T-helper 2 cell treated with Interferon-gamma antibody and Interleukin-4, amounts not matched to agents 100 ng/mL and 5 ng/mL, for 36 hours (primary cell): ENCODE results near the gene XKR8. TPM values are rescaled to one million over a fixed set of nuclear protein-coding genes. Genes with fewer than 3 reads are reported as not detected.

ENCODE experiments used
- intact Hi-C: fragments of 100-400 bp; cut with micrococcal nuclease; formaldehyde crosslinking; loops from one replicate; pipeline ENCODE4 v1.15.1; 2023
- total RNA-seq: library from RNA; stranded (reverse); gene quantifications from 2 replicates; pipeline ENCODE4 v1.2.3, GENCODE V29; 2022

XKR8 gene
- total RNA-seq, 1 donor from 2014 or later = 6.8 TPM

DNA sequence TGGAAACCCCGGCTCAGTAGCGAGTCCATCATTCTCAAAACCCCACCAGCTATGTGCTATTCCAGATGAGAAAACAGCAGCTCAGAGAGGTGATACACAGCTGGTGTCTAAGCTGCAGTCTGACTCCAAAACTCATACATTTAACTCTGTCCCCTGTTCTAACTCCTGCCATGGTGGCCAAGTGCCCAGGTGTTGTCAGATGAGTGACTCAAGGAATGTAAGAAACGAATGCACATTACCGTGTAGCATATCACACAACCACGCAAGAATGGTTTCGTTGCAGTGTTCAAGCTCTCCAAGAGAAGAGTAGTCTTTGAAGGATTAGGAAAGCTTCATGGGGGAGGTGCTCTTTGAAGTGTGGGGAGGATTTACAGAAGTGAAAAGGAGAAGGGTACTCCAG, 4.7 kb upstream of the XKR8 start:
- intact Hi-C loops = no loop called here

DNA sequence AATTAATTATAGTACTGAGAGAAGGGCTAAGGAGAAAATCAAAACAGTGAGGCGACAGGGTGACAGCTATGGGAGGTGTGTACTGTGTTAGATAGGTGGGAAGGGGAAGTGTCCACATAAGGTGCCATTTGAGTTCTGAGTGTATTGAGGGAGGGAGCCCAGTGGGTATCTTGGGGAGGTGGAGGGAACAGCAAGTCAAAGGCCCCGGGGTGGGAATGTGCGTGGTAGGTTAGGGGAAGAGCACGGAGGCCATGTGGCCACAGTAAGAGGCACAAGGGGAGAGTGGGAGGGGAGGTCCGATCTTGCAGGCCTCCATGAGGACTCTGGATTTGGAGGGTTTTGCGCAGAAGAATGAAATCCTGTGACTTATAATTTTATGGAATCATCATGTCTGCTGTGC, 3.0 kb upstream of the XKR8 start:
- intact Hi-C loops = no loop called here

DNA sequence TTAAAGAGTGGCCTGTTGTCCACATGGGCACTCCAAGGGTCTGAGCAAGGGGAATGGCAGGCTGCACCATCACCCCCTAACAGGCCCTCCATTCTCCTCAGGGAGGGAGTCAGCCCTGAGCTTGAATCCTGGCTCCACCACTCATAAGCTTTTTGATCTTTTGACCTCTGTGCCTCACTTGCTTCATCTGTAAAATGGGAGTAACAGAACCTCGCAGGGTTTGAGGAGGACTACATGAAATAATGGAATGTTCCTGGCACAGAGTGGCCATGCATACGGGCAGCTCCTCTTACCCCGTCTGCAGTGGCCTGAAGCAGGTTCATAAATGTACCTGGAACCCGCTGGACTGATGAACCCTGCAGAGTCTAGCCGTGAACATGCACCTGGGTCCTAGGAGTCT, 2.1 kb upstream of the XKR8 start:
- intact Hi-C loops = no loop called here

DNA sequence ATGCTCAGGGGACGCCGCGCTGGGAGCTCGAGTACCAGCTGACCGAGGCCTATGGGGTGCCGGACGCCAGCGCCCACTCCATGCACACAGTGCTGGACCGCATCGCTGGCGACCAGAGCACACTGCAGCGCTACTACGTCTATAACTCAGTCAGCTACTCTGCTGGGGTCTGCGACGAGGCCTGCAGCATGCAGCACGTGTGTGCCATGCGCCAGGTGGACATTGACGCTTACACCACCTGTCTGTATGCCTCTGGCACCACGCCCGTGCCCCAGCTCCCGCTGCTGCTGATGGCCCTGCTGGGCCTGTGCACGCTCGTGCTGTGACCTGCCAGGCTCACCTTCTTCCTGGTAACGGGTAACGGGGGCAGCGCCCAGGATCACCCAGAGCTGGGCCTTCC, 1.3 kb upstream of the XKR8 start:
- intact Hi-C loops = no loop called here

DNA sequence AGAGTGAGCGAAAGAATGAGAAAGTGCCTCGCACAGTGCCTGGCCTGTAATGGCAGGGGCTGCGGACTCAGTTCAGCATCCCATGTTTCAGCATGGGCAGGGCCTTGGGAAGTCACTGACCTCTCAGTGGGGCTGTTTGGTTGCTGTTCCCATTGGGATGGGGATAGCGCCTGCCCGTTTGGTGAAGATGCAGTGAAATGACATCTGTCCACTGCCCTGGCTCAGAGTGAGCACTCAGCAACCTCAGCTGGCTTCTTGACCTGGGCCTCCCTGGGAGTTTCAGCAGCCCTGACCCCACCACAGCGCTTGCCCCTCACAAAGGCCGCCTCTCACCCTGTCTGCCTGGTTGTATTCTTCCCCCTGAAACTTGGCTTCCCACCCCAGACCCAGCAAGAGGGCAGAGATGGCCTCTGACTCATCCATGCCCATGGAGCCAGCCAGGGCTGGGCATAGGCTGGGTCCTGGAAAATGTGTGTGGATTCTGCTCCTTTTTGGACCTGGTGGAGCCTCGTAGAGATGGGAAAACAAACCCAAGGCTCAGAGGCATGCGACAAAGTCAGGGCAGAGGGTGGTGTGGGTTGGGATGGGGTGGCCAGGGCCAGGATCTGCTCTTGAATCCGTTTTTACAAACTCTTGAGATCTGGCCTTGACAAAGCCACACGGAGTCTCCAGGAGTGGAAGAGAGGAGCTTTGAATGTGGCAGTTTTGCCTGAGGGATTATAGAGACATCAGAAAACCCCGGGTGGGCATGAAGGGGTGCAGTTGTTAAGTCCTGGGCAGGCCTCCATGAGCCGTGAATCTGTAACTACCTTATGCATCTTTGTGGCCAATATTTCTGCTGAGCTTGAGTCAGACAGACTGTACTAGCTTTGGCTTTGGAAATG, 1.2 kb downstream of the XKR8 start:
- intact Hi-C loops = no loop called here

DNA sequence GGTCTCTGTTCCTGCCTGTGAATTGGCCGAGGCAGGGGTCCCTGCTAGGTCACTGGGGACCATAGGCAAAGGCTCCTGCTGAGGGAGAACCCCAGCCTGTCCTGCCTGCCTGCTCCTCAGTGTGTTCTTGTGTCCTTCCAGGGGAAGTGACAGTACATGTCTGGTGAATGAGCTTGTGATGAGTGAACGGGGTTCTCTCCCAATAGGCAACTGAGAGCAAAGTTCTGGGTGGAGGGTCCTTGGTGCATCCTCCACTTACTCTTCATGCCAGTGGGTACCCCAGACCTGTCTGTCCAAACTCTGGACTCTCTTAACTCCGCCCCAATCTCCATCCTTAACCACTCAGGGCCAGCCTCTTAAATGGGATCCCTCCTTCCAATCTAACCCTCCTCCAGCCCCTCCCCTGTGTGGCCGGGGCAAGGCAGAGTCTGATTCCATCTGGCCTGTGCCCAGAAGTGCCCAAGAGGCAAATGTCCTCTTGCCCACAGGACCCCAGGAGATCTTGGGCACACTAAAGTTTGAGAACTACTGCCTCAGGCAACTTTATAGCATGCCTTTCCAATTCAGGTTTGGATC, 2.0 kb downstream of the XKR8 start:
- intact Hi-C loops = no loop called here

DNA sequence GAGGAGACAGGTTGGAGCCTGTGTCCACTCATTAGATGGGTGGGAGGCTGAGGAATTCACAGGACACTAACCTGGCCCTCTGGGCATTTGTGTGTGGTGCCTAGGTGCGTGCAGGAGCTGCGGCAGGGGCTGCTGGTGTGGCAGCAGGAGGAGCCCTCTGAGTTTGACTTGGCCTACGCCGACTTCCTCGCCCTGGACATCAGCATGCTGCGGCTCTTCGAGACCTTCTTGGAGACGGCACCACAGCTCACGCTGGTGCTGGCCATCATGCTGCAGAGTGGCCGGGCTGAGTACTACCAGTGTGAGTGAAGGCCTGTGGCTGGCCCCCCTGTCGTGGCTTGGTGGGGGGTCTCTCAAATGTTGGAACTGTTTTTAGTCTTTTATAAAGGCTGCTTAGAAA, 3.6 kb downstream of the XKR8 start:
- intact Hi-C loops = no loop called here

DNA sequence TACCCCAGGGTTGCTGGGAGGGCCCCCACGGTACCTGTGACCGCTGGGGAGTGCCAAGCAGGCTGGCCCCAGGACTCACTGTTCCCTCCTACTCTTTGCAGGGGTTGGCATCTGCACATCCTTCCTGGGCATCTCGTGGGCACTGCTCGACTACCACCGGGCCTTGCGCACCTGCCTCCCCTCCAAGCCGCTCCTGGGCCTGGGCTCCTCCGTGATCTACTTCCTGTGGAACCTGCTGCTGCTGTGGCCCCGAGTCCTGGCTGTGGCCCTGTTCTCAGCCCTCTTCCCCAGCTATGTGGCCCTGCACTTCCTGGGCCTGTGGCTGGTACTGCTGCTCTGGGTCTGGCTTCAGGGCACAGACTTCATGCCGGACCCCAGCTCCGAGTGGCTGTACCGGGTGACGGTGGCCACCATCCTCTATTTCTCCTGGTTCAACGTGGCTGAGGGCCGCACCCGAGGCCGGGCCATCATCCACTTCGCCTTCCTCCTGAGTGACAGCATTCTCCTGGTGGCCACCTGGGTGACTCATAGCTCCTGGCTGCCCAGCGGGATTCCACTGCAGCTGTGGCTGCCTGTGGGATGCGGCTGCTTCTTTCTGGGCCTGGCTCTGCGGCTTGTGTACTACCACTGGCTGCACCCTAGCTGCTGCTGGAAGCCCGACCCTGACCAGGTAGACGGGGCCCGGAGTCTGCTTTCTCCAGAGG, 6.8 kb downstream of the XKR8 start:
- intact Hi-C loops = no loop called here

DNA sequence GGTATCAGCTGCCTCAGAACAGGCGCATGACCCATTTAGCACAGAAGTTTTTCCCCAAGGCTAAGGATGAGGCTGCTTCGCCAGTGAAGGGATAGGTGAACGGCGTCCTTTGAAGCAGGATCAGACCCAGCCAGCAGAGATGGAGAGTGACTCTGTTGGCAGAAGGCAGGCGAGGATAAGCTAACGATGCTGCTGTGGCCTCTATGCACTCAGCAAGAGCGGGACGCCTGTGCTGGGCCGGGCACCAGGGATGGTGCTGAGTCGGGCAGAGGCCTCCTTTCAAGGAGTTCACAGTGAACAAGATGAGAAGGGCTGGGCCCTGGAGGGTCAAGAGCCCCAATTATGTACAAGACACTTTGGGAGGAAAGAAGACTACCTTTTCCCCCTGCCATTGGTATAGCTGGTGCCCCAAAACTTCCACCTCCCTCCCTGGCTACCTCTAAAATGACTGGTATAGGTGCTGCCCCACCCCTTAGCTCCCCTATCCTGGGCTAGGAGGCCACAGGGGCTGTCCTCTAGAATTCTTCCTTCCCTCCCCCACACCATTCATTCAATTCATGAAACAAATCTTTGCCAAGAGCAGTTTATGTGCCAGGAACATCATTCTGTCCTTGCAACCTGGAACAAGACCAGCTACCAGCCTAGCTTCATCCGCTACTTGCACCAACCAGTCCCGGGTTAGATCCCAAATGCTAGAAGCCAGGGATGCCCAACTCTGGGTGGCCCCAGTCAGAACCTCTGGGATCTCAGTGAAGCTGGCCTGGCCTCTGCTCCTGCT, 7.5 kb downstream of the XKR8 start:
- intact Hi-C loops = no loop called here

DNA sequence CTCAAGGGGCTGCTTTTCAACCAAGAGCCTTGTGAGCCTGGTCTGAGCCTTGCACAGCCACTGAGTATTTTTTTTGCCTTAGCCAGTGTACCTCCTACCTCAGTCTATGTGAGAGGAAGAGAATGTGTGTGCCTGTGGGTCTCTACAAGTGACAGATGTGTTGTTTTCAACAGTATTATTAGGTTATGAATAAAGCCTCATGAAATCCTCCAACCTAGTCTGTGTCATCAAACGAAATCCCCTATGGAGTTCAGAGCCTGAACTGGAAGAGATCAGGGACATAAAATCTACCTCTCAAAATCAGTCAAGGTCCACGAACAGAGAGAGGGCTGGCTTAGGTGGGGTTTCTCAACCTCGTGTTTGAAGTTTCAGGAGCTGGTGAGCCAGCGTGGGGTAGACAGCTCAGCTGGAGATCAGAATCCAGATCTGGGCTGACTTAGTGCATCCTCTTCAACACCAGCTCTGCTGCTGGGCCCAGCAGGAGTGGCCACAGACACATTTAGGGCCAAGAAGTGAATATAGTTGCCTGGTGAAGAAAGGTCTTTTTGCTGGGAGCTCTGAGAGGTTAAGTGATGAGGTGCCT, 8.2 kb downstream of the XKR8 start:
- intact Hi-C loops = no loop called here

DNA sequence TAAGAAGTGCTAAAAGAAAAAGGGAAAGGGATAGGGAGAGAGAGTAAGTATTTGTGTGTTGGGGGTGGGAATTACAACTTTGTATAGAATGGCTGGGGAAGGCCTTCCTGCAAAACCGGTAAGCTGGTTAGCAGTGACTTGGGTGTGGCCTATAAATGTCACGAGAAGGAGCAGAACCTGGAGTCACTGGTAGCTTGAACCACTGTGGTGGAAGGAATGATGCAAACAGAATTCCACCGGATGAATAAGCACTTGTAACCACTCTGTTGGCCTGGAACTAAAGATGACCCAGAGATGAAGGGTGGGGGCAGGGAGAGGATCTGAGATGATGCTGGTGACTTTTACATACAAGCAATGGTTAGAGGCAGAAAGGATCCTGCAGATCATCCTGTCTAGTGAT, 8.9 kb downstream of the XKR8 start:
- intact Hi-C loops = no loop called here

DNA sequence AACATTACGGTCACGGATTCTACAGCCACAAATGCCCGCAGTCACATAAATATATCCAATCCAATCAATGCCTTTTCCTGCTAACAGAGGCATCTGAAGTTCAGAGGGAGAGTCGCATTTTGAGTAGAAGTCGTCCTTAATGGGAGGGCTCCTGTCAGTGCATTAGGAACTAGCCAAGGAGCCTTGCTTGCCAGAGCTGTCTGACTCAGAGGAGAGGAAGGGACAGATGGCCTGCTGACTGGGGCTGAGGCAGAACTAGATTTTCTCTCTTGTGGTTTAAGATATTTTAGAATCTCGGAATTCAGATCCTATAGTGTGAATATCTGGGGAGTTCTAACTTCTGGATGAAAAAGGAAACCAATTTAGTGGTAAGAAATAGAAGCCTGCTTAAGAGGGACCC, 10.6 kb downstream of the XKR8 start:
- intact Hi-C loops = no loop called here

DNA sequence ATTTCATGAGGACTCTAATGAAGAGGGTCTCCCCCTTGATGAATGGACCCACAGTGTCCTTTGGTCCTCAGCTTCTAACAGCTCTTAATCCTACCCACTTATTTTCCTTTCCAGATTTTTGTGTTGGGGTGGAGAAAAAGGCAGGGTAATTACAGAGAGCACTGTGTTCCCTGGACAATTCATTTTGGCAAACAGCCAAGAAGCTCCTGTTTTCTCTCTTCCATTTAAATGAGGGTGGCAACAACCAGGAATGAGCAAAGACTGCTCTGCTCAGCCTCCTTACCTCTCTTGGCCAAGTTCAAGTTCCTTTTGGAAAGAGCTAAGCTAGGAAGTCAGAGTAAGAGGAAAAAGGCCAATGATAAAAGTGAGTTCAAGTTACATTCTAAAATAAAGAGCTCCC, 11.9 kb downstream of the XKR8 start:
- intact Hi-C loops = no loop called here

DNA sequence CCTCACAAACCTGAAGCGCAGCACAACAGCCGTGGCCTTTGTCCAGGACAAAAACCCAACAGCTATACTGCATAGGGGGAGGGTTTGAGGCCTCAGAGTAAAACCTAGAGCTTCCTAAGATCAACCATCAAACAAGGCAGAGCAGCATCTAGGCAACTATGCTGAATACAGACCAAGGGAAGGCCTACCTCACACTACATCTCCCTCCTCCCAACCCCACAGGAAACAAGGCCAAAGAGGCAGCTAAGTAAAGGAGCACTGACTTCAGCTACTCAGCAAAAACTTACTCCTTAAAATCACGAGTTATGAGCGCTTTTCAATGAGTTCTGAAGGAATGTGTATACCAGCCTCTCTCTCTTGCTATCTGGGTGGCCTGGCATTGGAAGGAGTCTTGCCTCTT, 12.4 kb downstream of the XKR8 start:
- intact Hi-C loops = no loop called here

DNA sequence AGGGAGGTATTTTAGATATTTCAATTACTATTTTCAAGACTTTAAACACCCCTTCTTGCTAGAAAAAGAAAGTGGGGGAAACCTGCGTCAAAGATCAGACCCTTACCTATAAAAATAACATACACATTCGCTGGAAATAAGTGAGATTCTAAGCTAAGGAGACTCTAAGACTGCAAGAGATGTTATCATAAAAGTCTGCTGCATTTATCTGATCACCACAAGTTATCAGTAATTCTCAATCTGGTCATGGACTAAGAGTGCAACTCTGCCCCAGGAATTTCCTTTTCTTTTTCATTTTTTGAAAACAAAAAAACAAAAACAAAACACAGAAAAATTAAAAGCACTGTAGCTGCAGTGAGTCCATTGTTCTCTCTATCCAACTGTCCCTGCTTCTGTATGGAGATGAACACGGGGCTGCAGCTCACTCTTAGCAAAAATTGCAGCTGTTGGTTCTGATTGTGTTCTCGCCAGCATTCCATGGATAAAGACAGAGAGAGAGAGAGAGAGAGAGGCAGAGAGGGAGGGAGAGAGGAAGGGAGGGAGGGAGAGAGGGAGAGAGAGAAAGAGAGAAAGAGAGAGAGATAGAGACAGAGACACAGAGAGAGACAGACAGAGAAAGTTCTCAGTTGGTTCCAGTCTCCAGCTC, 14.1 kb downstream of the XKR8 start:
- intact Hi-C loops = no loop called here

DNA sequence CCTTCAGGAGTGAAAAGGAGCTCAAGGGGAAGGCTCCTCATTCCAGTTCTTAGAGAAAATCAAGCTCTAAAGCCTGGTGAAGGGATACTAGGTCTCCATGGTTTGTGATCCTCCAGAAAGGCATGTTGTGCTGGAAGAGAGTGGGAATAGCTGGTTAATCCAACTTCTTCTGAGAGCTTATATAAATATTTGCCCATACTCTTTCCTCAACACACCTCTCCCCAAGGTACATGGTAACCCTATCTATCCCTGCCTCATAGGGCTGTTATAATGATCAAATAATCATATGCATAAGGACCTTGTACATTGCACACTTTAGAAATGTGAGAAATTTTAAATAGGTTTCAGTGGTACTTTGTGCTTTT, 14.6 kb downstream of the XKR8 start:
- intact Hi-C loops = no loop called here

DNA sequence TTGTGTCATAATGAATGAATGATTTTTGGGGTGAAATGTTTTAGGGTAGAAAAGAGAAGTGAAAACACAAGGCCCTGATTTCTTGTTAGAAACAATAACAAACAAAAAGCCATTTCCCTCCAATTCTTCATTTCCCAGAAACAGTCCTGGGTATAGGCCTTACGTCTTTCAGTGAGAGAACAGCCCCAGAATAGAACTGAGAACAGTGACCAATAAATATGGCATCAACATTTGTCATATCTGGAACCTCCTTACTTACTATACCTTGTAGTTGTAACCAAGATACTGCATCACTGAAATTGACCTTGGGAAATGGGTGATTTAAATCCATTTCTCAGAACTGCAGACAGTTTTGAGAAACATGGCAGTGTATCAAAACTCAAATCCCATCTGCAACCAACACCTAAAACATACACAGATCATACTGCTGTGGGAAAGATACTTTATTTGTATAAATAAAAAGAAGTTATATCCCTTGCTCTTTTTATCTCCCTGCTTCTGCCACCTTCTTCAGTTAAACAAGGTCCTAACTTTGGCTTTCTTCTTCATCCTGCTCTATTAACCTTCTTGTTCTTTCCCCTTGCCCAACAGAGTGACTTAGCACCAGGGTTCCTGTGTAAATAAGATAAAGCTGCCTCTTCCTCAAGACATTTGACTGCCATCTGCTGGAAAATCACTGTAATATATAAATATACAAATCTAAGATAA, 19.5 kb downstream of the XKR8 start:
- intact Hi-C loops = loop anchor here (1.0 kb wide), 2 partner anchors 39 to 121 kb away; no protein-coding TSS in a partner anchor

DNA sequence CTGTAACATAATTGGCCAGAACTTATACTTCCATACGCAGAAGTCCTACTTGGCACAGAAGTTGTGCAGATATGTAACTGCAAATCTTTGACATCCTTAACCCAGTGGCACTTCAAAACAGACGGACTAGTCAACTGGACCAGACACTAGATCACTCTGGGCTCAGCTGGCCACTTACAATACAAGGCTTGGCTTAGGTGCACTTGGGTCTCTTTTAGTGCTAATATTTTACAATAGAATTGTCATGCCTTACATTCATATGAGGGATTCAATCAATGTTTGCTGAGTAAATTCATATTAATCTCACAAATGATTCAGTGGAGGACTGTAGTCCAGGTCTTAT, 20.1 kb downstream of the XKR8 start:
- intact Hi-C loops = loop anchor here (1.0 kb wide), 2 partner anchors 40 to 122 kb away; no protein-coding TSS in a partner anchor

DNA sequence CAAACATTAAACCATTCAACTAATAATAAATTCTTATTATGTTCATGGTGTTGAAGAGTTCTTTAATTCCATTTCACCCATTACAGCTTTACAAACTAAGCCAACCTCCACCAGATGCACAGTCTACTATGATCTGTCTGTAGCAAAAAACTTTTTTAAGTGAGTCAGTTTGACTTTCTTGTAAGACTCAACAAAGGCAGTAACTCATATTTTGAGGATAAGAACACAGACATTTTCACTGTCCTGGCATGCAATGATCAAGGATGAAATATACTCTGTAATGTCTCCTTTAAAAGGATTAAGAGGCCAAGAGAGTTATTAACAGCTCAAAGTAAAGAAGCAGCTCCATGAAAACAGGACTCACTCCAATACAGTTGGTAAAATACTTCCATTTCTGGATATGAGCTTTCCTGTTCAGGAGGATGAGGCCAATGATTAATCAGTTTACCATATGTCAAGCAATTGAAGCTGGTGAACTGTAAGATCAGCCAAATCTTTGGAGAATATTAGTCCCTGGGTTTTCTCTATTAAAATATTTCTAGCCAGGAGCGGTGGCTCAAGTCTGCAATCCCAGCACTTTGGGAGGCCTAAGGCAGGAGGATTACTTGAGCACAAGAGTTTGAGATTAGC, 20.6 kb downstream of the XKR8 start:
- intact Hi-C loops = no loop called here

DNA sequence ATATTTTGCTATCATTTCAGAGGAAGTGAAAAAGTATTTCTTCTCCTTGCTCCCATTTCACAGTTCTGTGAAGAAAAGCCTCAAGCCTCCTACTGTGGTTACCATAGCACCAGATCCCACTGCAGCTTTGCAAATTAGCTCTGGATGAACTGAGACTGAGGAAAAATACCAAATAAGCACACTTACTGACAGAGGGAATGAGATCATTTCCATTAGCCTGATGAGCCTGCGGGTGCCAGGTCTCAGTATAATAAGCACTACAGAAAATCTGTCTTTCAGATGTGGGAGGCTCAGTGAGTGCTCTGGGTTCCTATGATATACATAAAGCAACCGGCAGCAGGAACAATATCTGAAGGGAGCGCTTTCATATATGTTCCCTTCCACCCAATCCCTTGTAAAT, 21.4 kb downstream of the XKR8 start:
- intact Hi-C loops = no loop called here
